Fibroblast of upper back skin (primary cell): ENCODE measurements around the gene RIPPLY3.
"Not testable (repeated sequence)": the region's sequence is repeated elsewhere in the genome, so short reads cannot be mapped to it uniquely, and the experiment has no call there.

Experiments
- DNase-seq: peaks from one replicate; pipeline ENCODE4 v3.0.0-alpha.2; 2013

Gene RIPPLY3

DNA sequence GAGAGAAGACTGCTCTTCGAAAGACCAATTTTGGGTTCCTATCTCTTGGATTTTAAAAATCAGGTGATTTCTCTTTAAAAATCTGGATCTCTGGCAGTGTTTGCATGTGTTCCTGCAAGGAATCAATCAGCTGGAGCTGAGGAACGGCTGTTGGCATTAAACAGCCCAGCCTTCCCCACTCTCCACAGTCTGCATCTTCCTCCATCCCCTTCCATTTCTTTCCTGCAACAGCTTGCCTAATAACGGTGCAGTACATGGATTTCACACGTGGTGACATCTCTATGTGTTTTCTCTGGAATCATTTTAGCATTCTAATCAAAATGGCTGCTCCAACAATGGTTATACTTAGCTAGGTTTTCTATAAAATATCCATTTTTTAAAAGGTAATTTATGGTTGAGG lies 20.0 kb downstream of the RIPPLY3 start:
- DNase-seq: no peak

DNA sequence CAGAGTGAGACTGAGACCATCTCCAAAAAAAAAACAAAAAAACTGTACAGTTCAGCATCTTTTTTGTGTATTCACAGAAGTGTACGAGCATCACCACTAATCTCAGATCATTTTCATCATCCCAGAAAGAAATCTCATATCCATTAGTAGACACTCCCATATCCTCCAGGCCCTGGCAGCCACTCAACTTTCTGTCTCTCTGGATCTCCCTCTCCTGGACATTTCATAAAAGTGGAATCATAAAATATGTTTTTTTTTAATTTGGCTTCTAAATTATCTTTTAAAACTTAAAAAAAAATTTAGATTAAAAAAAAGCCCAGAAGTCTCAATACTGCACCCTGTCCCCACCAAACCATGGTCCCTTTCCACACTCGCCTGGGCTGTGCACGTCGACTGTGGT lies 22.1 kb downstream of the RIPPLY3 start:
- DNase-seq: peak; percentile 29

DNA sequence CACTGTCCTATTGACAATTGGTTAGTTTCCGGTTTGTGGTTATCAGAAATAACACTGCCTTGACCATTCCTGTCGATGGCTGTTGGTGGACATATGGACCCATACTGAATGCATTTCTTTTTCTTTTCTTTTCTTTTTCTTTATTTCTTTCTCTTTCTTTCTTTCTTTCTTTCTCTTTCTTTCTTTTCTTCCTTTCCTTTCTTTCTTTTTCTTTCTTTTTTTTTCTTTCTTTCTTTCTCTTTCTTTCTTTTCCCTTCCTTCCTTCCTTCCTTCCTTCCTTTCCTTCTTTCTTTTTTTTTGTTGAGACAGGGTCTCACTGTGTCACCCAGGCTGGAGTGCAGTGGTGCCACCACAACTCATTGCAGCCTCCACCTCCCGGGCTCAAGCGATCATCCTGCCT lies 24.4 kb downstream of the RIPPLY3 start:
- no peak for DNase-seq

DNA sequence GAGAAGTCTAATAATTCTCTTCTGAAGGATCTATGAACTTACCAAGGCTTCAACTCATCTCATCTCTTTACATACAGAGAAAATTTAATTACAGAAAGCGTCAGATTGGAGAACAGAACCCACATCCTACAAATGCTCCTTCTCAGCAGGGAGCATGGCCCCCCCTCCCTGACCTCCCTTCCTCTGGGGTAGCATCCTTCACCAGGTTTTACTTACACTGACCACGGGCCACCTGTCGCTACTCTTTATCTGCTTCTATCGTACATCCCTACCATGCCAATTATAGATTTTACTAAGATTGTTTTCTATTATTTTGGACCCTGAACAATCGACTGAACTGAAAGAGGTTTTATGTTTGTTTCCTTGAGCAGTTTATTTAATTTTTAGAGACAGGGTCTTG lies 25.8 kb downstream of the RIPPLY3 start:
- DNase-seq: no peak

DNA sequence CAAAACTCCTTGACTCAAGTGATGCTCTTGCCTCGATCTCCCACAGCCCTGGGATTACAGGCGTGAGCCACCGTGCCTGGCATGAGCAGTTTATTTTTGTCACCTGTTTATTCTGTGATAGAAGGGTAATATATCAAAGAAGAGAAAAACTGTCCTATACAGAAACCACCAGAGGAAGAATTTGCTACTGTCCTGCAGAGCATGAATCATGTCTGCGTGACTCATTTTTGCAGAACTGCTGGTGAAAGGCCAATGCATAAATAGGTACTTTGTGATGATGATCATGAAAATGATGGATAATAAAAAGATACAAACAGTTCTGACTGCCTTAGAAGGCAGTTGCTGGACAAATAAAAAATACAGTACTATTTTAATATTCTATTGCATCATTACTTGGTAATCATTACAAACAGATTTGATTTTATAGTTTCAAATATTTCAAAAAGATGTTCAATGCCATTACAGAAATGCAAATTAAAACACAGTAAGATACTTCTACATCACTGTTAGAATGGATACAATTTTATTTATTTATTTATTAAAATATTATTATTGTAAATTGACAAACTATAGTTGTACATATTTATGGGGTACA lies 26.5 kb downstream of the RIPPLY3 start:
- DNase-seq: peak; percentile 71

DNA sequence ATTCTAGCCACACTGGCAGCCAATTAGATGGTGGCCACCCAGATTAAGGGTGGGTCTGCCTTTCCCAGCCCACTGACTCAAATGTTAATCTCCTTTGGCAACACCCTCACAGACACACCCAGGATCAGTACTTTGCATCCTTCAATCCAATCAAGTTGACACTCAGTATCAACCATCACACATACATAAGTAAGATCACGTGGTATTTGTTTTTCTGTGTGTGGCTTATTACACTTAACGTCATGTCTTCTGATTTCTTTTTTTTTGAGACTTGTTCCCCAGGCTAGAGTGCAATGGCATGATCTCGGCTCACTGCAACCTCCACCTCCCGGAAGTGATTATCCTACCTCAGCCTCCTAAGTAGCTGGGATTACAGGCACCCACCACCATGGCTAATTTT lies 27.9 kb downstream of the RIPPLY3 start:
- not testable (repeated sequence) for DNase-seq

DNA sequence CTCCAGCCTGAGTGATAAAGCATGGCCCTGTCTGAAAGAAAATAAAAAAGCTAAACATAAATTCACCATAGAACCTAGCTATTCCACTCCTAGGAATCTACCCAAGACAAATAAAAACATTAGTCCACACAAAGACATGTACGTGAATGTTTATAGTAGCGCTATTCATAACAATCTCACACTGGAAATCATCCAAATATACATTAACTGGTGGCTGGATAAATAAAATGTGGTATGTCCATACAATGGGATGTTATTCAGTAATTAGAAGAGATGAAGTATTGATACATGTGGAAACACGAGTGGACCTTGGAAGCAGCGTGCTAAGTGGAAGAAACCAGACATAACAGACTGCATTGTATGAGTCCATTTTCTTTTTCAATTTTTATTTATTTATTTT lies 29.7 kb downstream of the RIPPLY3 start:
- DNase-seq: no peak

DNA sequence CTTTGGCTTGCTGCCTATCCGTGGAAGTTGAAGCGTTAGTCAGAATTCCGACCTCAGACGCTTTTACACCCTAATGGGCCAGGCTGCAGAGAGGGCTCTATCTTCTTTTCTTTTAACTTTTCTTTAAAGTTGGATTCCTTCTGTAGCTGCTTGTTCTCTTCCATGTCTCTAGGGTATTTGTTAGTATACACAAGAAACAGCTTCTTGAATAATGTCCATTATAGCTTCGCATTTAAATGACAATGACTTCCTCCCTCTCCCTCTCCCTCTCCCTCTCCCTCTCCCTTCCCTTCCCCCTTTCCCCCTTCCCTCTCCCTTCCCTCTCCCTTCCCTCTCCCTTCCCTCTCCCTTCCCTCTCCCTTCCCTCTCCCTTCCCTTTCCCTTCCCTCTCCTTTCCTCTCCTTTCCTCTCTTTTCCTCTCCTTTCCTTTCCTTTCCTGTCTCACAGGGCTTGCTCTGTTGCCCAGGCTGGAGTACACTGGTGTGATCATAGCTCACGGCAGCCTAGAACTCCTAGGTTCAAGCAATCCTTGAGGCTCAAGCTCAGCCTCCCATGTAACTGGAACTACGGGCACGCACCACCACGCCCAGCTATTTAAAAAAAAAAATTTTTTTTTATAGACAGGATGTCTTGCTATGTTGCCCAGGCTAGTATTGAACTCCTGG lies 33.0 kb downstream of the RIPPLY3 start:
- DNase-seq: peak; percentile 12

DNA sequence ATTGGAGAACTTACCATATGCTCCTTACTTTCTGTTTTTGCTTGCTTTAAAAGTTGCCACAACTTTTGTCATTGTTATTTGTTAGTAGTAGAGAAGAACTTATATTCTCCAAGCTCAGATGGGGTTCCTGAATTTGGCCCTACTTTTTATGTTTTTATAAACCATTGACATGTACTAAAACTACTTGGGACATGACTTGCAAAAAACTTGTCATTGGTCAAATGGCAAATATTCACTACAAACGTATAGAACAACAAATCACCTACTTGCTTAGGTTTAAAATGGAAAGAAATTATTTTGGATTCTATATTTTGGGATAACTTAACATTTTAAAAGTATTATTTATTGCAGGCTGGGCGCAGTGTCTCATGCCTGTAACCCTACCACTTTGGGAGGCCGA lies 33.7 kb downstream of the RIPPLY3 start:
- no peak for DNase-seq

DNA sequence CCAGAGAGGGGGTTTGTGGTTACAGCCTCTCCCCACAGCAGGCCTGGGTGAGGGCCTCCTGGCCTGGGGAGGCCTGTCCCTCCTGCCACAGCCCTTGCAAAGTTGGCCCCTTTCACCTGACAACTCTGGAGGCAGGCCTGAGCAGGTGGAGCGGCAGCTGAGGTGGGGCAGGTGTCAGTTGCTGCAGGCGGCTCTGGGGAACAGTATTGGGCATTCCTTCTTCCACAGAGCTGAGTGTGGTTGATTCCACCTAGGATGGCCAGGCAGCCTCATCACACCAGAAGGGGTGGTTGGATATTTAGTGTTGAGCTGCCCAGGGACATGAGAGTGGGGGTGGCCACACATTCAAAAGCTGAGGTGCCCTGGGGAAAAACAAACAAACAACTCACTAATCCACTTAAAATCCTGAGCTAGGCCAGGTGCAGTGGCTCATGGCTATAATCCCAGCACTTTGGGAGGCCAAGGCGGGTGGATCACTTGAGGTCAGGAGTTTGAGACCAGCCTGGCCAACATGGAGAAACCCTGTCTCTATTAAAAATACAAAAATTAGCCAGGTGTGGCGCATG lies 35.3 kb downstream of the RIPPLY3 start:
- DNase-seq: no peak

DNA sequence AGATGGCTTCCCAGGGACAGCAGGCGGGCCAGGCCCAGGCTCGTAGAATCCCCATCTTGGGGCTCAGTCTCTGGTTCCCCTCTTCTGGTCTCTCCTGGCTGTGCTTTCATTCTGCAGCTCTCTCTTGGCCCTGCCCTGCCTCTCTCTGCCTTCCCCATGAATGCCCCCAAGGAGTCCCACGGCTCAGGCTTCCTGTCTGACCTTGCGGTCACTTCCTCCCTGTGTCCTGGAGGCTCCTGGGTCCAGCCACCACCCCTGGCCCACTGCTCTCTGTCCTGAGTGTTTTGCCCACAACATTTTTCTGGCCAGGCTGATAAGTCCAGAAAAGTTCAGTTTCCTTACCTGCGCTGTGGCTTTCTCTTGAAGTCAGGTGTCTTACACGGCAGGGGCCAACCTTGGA lies 37.3 kb downstream of the RIPPLY3 start:
- DNase-seq: no peak

DNA sequence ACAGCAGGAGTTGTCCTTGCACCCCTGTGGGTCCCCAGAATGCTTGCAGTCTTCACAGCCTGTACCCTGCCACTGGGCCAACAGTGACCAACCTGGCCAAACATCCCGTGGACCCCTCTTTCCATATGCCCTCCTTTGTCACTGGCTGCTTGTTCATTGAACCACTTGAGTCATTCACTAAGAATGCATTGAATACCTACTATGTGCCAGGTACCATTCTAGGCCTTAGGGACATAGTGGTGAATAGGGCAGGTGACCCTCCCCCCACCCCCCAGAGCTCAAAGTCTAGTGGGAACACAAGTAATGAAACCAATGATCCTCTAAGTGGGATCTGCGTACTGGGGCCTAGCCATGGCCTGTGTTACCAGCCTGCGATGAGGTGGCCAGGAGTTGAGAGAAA lies 38.1 kb downstream of the RIPPLY3 start:
- DNase-seq: no peak

DNA sequence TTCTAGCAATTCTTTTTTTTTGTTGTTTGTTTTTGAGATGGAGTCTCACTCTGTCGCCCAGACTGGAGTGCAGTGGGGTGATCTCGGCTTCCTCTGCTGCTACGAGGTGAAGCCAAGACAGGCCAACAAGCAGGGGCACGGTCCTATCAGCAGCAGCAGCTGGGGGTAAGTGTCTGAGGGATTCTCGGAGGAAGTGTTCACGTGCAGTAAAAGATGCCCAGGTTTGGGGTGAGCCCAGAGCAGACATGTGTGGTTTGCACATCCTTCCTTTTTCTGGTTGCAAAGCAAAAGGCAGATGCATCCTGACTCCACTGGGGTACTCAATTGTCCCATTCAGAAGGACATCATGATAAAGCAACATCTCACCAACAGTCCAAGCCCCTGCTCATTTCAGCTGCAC lies 38.6 kb downstream of the RIPPLY3 start:
- DNase-seq: no peak

DNA sequence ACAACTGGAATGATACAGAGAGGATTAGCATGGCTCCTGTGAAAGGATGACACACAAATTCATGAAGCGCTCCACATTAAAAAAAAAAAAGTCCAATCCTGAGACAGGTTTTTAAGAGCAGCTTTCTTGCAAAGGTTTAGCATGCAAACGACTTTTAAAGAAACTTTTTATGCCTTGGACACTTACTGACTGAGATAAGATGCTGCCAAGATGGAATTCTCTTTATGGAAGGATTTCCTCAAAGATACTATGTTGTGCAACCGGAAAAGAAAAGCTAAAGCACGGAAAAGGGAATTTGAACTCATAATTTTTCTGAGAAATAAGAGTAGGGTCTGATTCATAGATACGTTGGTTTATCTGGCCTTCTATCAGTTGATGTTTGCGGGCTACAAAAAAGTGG lies 39.1 kb downstream of the RIPPLY3 start:
- no peak for DNase-seq

DNA sequence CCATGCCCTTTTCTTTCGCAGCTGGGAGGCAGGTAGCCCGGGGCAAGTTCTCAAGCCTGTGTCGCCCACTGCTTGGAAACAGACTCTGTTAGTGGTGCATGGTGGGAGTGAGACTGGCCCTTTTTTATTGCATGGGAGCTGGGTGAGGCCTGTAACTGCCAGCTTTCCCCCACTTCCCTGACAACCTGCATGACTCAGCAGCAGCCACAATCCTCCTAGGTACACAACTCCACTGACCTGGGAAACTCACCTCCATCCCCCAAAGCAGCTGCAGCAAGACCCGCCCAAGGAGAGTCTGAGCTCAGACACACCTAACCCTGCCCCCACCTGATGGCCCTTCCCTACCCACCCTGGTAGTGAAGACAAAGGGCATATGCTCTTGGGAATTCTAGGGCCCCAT lies 40.6 kb downstream of the RIPPLY3 start:
- no peak for DNase-seq

DNA sequence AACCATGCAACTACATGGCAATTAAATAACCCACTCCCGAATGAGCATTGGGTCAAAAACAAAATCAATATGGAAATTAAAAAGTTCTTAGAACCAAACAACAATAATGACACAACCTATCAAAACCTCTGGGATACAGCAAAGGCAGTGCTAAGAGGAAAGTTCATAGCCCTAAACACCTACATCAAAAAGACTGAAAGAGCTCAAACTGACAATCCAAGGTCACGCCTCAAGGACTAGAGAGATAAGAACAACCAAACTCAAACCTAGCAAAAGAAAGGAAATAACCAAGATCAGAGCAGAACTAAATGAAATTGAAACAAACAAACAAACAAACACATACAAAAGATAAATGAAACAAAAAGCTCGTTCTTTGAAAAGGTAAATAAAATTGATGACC lies 43.2 kb downstream of the RIPPLY3 start:
- DNase-seq: not testable (repeated sequence)

DNA sequence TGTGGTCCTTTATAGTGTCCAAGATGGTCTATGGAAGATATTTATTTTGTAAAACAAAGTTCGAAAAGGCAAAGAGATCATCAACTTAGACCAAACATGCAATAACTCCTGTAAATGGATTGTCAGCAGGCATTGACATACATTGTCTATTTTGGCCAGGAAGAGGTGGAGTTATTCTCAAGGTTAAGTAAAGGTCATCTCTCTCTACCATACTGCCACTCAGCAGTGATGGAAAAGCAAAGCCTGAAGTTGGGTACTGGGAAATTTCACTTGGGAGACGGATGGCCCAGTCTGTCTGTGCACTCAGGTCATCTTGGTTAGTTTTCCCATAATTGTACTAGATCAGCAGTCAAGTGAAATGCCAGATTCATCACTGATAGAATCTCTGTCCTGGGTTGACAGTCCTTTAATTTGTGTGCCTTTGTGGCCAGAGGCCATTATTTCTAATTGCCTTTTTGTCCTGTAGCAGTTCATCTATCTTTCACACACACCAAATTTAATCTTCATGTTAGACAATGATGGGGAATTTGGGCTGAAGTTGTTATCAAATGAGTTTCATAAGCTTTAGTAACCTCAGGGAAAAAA lies 48.9 kb downstream of the RIPPLY3 start:
- no peak for DNase-seq

DNA sequence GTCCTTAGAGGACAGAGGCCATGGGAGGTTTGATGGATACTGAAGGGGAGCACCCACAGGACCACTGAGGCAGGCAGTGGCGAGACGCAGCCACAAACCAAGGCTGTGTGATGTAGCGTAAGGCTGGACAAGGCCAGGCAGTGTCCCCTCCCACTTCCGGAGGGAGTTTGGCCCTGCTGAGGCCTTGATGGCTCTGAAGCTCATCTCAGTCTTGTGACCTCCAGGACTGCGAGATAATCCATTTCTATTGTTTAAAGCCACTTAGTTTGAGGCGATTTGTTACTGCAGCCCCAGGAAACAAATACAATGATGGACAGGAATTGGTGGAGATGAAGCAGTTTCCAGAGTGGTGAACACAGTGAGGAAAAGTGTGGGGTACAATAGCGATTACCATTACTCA lies 51.1 kb downstream of the RIPPLY3 start:
- no peak for DNase-seq

DNA sequence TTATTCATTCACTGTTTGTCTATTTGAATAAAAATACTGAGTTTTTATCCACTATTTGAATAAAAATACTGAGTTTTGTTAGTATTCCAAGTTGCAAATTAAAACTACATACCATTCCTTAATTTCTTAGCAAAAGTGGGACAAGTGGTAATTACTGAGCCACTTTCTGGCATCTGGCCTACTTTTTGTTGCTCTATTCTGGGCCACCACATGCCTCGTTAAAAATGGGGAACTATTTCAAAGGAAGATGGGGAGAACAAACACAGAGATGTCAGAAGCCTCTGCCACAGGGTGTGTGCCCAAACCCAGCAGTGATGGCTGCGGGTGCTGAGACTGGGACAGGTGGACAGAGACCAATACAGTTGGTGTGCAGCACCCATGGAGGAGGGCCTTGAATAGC lies 51.8 kb downstream of the RIPPLY3 start:
- no peak for DNase-seq

DNA sequence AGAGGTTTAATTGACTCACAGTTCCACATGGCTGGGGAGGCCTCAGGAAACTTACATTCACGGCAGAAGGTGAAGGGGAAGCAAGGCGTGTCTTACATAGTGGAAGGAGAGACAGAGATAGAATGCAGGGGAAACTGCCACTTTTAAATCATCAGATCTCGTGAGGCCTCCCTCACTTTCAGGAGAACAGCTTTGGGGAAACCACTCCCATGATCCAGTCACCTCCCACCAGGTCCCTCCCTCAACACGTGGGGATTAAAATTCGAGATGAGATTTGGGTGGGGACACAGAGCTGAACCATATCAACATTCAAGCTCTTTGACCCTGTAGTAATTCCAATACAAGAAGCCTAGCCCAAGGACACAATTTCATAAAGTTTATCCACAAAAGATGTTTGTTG lies 52.7 kb downstream of the RIPPLY3 start:
- no peak for DNase-seq

DNA sequence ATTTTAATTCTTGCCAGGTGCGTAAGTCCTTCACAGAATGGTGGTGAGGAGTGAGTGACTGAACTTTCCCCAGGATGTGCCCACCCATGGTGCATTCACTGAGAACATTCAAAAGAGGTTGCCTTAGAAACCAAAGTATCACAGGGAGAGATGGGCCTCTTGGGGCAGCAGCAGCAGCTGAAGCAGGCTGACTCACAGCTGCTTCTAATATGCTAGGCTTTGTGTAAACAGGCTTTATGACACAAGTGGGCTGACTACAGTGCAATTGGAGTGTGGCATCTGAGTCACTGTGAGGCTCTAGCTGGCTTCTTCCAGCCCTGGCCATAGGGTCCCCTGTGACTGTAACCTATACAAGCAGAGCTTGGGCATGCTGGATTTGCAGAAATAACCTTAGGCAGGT lies 53.8 kb downstream of the RIPPLY3 start:
- DNase-seq: peak; percentile 93

DNA sequence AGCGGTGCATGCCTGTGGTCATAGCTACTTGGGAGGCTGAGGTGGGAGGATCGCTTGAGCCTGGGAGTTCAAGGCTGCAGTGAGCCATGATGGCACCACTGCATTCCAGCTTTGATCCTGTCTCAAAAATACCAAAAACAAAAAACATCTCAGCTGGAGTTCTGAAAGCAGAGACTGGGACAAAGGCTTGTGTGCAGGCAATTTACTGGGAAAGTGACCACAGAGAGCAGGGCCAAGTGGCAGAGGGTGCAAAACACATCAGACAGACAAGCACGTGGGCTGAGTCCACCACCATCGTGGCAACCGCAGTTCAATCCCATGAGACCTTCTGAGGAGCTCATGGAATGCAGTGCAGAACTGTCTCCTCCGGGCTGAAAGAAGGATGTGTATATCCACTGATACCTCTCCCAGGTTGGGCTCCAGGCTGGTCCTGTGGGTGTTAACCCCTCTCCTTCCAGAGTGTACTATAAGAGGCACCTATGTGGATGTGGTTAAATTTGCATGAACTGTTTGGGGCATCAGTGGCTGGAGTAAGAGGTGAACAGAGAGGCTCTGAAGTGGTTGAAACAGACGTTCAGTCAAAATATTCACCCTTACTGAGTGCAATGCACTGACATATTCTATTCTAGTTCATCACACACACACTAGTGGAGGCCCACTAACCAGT lies 55.6 kb downstream of the RIPPLY3 start:
- DNase-seq: peak; percentile 82

DNA sequence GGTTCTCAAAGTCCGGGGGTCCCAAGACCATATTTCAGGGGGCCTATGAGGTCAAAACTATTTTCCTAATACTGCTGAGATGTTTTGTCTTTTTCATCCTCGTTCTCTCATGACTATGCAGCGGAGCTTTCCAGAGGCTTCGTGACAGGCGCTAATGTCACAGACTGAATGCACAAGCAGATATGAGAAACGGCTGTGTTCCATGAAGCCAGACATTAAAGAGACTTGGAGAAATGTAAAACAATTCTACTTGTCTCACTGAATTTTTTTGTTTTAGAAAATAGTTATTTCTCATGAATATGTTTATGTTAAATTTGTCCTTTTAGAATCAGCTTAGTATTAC lies 56.1 kb downstream of the RIPPLY3 start:
- no peak for DNase-seq

DNA sequence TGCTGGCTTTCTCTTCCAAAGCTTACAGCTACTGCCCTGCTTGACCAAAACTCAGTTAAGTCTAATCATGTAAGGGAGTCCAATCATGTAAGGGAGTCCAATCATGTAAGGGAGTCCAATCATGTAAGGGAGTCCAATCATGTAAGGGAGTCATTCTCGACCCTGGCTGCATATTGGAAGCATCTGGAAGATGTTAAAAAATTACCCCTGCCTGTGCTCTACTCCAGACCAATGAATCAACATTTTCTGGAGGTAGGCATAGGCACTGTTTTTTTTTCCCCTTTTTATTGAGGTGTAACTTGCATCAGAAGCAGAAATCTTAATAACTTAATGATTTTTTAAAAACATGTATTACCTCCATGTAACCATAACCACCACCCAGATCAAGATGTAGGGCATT lies 56.9 kb downstream of the RIPPLY3 start:
- DNase-seq: peak; percentile 28
